KMS-11 (cell line): Measurements from ENCODE around the gene METTL8.

Experiments used
- H2AFZ ChIP-seq: fragments of 200-600 bp; sonication (generic); 2 replicates; pipeline ENCODE4 v1.6.1; 2016; ENCODE audit warnings: antibody characterized with exemption, mixed run types, low read depth
- H3K27ac ChIP-seq: fragments of 200-600 bp; sonication (generic); 2 replicates; pipeline ENCODE4 v1.6.1; 2016; ENCODE audit warnings: mild to moderate bottlenecking, mixed run types
- H3K27me3 ChIP-seq: fragments of 200-600 bp; sonication (generic); 2 replicates; pipeline ENCODE4 v1.6.1; 2017; ENCODE audit warnings: mild to moderate bottlenecking, low read depth, mixed run types, moderate library complexity; ENCODE audit not compliant: insufficient read depth
- H3K36me3 ChIP-seq: fragments of 200-600 bp; sonication (generic); 2 replicates; pipeline ENCODE4 v1.6.1; 2017; ENCODE audit warnings: mild to moderate bottlenecking, mixed run types; ENCODE audit not compliant: insufficient read depth
- H3K4me1 ChIP-seq: fragments of 200-600 bp; sonication (generic); 2 replicates; pipeline ENCODE4 v1.6.1; 2016; ENCODE audit warnings: mild to moderate bottlenecking, low read depth, mixed run types; ENCODE audit not compliant: poor library complexity, severe bottlenecking
- H3K4me2 ChIP-seq: fragments of 200-600 bp; sonication (generic); 2 replicates; pipeline ENCODE4 v1.7.0; 2016; ENCODE audit warnings: mild to moderate bottlenecking, mixed run types
- H3K4me3 ChIP-seq: fragments of 200-600 bp; sonication (generic); IDR thresholded peaks from 2 replicates; pipeline ENCODE4 v1.6.1; 2017; ENCODE audit warnings: low read depth, low read length, mixed read lengths; ENCODE audit not compliant: insufficient read depth
- H3K79me2 ChIP-seq: fragments of 200-600 bp; sonication (generic); 2 replicates; pipeline ENCODE4 v1.6.1; 2016; ENCODE audit warnings: low read depth, mixed run types; ENCODE audit not compliant: insufficient read depth
- H3K9ac ChIP-seq: fragments of 200-600 bp; sonication (generic); 2 replicates; pipeline ENCODE4 v1.6.1; 2016; ENCODE audit warnings: mild to moderate bottlenecking, mixed run types
- H4K20me1 ChIP-seq: fragments of 200-600 bp; sonication (generic); 2 replicates; pipeline ENCODE4 v1.6.1; 2016; ENCODE audit warnings: mild to moderate bottlenecking, mixed run types; ENCODE audit not compliant: insufficient read depth
- CTCF ChIP-seq: fragments of 200-600 bp; sonication (generic); conservative IDR thresholded peaks from 2 replicates; pipeline ENCODE4 v1.6.1; 2017; ENCODE audit warnings: low read depth, mild to moderate bottlenecking, antibody characterized with exemption, low read length, moderate library complexity, mixed read lengths

The METTL8 gene

GRCh38 chr2:171279983-171280790, 153.6 kb downstream of the METTL8 start:
- no peaks in the 10 kb centered on the region for H3K79me2 ChIP-seq
- H3K27me3 ChIP-seq: no peaks in the 10 kb centered on the region
- H3K9ac ChIP-seq: no peak overlapping the region
- no peaks in the 10 kb centered on the region for H3K4me1 ChIP-seq
- no peaks in the 10 kb centered on the region for H4K20me1 ChIP-seq
- no peak overlapping the region for H3K27ac ChIP-seq
- H3K36me3 ChIP-seq: no peaks in the 10 kb centered on the region
- H3K4me2 ChIP-seq: no peak overlapping the region
- no peak overlapping the region for H2AFZ ChIP-seq
- H3K4me3 ChIP-seq: no peak overlapping the region
- TF ChIP-seq CTCF: no peak

GRCh38 chr2:171274757-171275156, 159.0 kb downstream of the METTL8 start:
- H4K20me1 ChIP-seq: no peaks in the 10 kb centered on the region
- H3K27me3 ChIP-seq: no peaks in the 10 kb centered on the region
- no peak for TF ChIP-seq CTCF
- no peak overlapping the region for H3K4me2 ChIP-seq
- no peaks in the 10 kb centered on the region for H3K36me3 ChIP-seq
- H3K4me3 ChIP-seq: no peak overlapping the region
- no peaks in the 10 kb centered on the region for H3K79me2 ChIP-seq
- no peak overlapping the region for H3K27ac ChIP-seq
- no peak overlapping the region for H2AFZ ChIP-seq
- no peak overlapping the region for H3K9ac ChIP-seq
- H3K4me1 ChIP-seq: no peaks in the 10 kb centered on the region

GRCh38 chr2:171271971-171272436, 161.8 kb downstream of the METTL8 start:
- H3K4me2 ChIP-seq: no peak overlapping the region

GRCh38 chr2:171271386-171271785, 162.4 kb downstream of the METTL8 start:
- Histone ChIP-seq H3K79me2 (no peaks in the 10 kb centered on the region), H3K36me3 (no peaks in the 10 kb centered on the region), H3K27ac (no peak overlapping the region), H3K27me3 (no peaks in the 10 kb centered on the region), H3K9ac (no peak overlapping the region), H3K4me3 (no peak overlapping the region), H2AFZ (no peak overlapping the region), H4K20me1 (no peaks in the 10 kb centered on the region), H3K4me2 (no peak overlapping the region), H3K4me1 (no peaks in the 10 kb centered on the region)
- TF ChIP-seq CTCF: no peak

More at GRCh38 chr2:171271971-171272436, 161.8 kb downstream of the METTL8 start:
- no peak for TF ChIP-seq CTCF
- Histone ChIP-seq H4K20me1 (no peaks in the 10 kb centered on the region), H3K79me2 (no peaks in the 10 kb centered on the region), H3K27ac (no peak overlapping the region), H3K9ac (no peak overlapping the region), H3K4me1 (no peaks in the 10 kb centered on the region), H3K4me3 (no peak overlapping the region), H3K36me3 (no peaks in the 10 kb centered on the region), H2AFZ (no peak overlapping the region), H3K27me3 (no peaks in the 10 kb centered on the region)
